Hematopoietic multipotent progenitor cell treated with erythropoietin and hydrocortisone succinate and interleukin-3 and kit ligand, for 4 days (in vitro differentiated cells): ENCODE results near the gene ADORA1.

Experiments
- DNase-seq: peaks from one replicate; pipeline ENCODE4 v3.0.0-alpha.2; 2015

The ADORA1 gene

GRCh38 chr1:203176273-203177035, 48.9 kb downstream of the ADORA1 start:
- no peak for DNase-seq

DNA sequence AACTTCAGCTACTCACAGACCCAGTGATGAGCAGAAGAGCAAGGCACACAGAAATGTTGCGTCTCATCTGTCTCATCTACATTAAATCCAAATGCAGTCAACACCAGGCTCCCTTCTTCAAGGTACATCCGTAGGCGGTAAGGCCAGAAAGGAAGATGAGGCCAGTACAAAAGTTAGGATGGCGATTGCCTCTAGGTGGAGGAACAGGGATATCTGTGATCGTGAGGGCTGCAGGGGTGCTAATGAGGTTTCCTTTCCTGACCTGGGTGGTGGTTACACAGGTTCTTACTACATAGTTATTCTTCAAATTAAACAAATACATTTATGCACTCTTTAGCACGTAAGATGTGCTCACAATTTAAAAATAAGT, 49.5 kb downstream of the ADORA1 start:
- DNase-seq: no peak

GRCh38 chr1:203177470-203178039, 50.0 kb downstream of the ADORA1 start:
- DNase-seq: no peak

GRCh38 chr1:203178083-203178482, 50.6 kb downstream of the ADORA1 start:
- DNase-seq: no peak

DNA sequence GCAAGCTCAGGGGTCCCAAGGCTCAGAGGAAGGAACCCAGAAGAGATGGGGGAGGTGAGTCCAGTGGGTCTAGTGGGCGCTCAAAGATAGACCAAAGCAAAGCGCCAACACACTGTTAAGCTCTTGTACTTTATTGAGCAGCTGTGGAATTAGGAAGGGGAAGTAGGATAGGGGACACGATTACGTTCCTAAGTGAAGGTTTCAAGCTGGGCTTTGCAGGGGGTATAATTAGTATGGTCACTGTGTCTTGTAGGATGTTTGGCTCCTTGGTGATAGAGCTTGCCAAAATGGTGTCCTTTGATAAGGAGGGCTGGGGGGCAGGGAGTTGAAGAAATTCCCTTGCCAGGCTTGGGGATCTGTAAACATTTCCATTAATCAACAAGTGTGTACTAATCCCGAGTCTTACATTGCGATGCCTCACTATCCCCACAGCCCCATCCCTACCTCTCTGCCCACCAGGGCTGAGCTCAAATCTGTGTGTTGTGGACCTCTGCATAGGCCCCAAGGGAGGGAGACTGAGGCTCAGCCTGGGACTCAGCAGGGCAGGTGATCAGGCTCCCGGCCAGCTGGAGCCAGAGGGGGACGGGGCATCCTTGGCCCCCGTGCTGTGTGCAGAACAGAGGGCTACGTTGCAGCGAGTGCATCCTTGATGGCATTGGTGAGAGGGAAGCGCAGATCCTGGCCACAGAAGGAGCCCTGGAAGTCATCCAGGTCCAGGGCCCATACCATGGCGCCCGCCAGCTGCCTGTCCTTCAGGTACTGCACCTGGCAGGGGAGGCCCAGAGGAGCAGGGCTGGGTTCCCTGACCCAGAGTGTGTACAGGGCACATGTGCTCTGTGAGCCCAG, 51.5 kb downstream of the ADORA1 start:
- DNase-seq: no peak

- DNase-seq: no peak
Observed at GRCh38 chr1:203179667-203180005, 52.1 kb downstream of the ADORA1 start.

- no peak for DNase-seq
Observed at GRCh38 chr1:203180611-203181330, 53.2 kb downstream of the ADORA1 start.

DNA sequence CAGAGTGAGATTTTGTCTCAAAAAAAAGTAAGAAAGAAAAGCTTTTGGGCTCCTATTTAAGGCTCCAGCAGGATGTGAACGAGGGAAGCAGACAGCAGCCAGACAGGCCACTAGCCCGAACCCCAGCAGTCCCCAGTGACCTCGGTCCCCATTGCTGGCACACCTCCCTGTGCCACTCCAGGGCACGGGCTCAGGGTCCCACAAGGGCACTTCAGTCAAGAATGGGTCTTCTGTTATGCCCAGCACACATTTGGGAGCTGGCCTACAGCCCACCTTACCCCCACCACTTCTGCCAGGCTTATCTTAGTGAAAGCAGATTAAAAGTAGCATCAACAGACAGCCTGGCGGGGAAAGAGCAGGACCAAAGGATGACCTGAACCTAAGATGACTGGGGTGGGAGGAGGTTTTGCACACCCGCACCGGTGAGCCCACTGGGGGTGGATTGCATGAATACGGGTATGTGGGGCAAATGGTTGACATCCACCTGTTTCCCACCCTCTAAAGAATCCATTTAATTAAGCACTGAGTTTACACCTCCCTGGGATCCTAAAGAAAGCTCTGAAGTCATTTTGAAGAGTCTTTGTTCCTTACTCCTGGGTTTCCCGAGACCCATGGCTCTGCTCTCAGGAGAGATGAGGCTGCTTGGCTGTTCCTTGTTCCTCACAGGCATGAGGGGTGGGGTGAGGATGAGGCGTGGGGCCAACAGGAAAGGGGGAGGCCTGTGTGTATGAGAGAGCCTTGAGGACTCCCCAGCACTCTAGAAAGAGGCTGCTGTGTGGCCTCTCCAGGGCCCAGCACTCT, 54.3 kb downstream of the ADORA1 start:
- no peak for DNase-seq

- DNase-seq: no peak
Observed at GRCh38 chr1:203182387-203182953, 54.9 kb downstream of the ADORA1 start.

DNA sequence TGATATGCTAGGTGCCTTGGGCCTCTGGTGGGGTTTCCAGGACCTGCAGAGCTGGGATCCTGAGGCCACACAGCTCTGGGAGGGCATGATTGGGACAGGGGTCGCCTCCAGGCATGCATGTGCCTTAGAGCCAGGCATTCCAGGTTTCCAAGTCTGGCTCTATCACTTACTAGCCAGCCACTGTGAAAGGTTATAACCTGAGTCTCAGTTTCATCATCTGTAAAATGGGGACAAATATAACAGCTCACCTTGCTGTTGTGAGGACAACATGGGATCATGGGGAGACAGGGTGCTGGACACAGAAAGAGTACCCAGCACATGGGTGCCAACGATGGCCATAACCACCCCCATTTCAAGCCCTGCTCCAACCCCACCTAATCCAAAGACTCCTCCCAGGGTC, 56.3 kb downstream of the ADORA1 start:
- DNase-seq: no peak

GRCh38 chr1:203184467-203184866, 56.9 kb downstream of the ADORA1 start:
- no peak for DNase-seq

DNA sequence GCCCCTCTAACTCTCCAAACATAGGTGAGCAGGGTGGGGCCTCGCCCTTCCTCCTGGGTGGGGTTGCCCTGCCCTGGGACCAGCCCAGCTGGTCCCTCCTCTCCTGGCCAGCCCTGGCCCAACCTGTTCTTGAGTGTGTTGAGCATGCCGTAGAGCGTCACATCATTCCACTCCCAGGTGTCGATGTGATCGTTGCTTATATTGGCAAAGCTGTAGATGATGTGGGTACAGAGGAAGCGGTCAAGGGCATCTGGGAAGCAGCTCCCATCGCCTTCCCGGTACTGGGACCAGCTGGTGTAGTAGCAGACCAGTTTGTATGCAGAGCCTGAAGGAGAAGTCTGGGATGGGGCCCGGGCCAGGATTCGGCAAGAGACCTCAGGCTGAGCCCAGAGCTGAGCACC, 57.5 kb downstream of the ADORA1 start:
- DNase-seq: no peak

- DNase-seq: no peak
Observed at GRCh38 chr1:203185585-203185984, 58.1 kb downstream of the ADORA1 start.

DNA sequence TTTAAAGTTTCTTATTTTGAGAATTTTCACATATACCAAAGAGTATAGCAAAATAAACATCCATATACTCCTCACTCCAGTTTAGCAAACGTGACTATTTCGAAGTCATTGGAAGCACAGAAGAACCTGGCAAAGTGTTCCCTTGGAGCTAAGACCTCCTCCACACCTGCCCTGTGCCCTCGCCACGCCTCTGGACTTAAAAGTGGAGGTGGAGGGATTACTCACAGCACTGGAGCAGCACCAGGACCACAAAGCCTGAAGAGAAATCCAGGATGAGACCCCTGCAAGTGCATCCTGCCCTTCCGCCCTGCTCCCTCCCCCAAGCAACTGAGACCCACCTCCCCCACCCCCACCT, 58.5 kb downstream of the ADORA1 start:
- no peak for DNase-seq

- no peak for DNase-seq
Observed at GRCh38 chr1:203186446-203187303, 59.1 kb downstream of the ADORA1 start, which contains the start of gene CHI3L1. Gene CHI3L1, minus strand, starts transcription at chr1:203186704. Its CDS starts 81 bp downstream, at chr1:203186623.

DNA sequence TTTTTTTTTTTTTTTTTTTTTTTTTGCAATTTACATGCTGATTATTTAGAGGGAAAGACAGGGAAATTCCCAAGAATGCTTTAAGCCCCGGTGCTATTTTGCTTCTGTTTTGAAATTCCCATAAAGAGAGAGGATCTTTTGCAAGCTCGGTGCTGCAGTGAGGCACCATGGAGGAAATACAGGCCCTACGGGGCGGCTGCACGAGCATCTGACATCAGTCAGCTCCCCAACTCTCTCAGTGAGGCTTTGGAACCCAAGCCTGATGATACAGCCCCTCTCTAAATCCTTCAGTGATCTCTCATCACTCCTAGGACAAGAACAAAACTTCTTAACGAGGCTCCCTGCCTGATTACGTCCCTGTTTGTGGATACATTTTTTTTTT, 59.8 kb downstream of the ADORA1 start:
- DNase-seq: no peak

- DNase-seq: no peak
Observed at GRCh38 chr1:203187689-203188264, 60.3 kb downstream of the ADORA1 start.

DNA sequence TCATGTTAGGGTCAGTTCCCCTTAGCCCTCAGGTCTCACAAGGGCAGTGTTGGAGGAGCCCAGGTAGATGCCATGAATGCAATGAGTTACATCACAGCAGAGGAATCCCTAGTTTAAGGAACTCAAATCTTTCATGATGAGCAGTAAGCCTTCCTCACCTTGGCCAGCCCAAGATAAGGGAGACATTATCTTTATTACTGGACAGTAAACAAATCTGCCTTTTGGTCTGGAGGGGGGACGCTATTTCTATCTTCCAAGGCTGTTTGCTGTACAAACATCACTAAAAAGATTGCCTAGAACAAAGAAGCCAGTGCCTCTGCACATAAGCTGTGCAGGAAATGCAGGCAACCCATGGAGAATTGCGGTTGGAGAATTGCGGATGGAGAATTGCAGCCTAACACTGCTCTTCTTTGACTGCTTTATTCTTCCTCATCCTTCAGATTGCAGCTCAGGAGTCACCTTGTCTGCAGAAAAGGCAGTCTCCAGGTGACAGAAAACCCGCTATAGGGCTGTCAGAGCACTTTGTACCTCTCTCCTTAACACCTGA, 61.2 kb downstream of the ADORA1 start:
- no peak for DNase-seq

- DNase-seq: no peak
Observed at GRCh38 chr1:203189951-203190352, 62.4 kb downstream of the ADORA1 start.

GRCh38 chr1:203190949-203191348, 63.4 kb downstream of the ADORA1 start:
- no peak for DNase-seq

DNA sequence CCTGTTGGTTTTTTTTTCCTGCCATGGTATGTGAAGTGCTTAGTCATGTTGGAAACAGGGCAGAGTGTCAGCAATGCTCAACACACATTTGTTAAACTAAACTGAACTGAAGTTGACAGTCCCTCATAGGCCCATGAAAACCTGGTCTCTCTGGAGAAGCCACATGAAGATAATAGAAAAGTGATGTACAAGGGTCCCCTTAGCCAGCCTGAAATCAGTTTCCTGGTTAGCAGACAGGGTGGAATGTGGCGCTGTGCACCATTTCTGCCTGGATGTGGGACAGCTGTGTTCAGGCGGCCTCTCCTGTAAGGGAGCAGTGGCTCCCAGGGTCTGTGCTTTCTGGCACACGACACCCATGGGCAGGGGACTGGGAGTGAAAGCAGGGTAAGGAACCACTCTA, 68.8 kb downstream of the ADORA1 start:
- no peak for DNase-seq
